Muscle layer of duodenum (tissue), 2 donors: ENCODE measurements around the gene ROBO1.

Source experiments
- H3K27ac ChIP-seq: one replicate; pipeline ENCODE4 v1.7.0; 2013; ENCODE audit warnings: mild to moderate bottlenecking, low read length
- H3K27me3 ChIP-seq: one replicate; pipeline ENCODE4 v1.7.0; 2013; ENCODE audit warnings: low read depth, mild to moderate bottlenecking, control low read depth, low read length
- H3K36me3 ChIP-seq, 2 donors: one replicate each; pipeline ENCODE4 v1.7.0; 2013; ENCODE audit warnings: low read length in 2 of 2, control low read depth in 1 of 2, mild to moderate bottlenecking in 1 of 2; ENCODE audit not compliant: insufficient read depth in 2 of 2, control insufficient read depth in 1 of 2
- H3K4me1 ChIP-seq, 2 donors: one replicate each; pipeline ENCODE4 v1.7.0; 2013; ENCODE audit warnings: low read length in 2 of 2, mild to moderate bottlenecking in 2 of 2, control low read depth in 1 of 2, moderate library complexity in 1 of 2; ENCODE audit not compliant: insufficient read depth in 2 of 2, control insufficient read depth in 1 of 2
- H3K4me3 ChIP-seq, 2 donors: one replicate each; pipeline ENCODE4 v1.7.0; 2013; ENCODE audit warnings: low read length in 2 of 2, low read depth in 1 of 2, mild to moderate bottlenecking in 1 of 2
- H3K9me3 ChIP-seq, 2 donors: one replicate each; pipeline ENCODE4 v1.7.0; 2013; ENCODE audit warnings: low read length in 2 of 2, control low read depth in 1 of 2, mild to moderate bottlenecking in 1 of 2; ENCODE audit not compliant: control insufficient read depth in 1 of 2
- donor health status: healthy.

The ROBO1 gene

GRCh38 chr3:78880603-78881461 is 887.0 kb downstream of the ROBO1 start:
- H3K27ac ChIP-seq, result no peak overlapping the region
- no peaks in the 10 kb centered on the region for H3K27me3 ChIP-seq
- peaks cover 0 to 9% of the 10 kb centered on the region in 2 donors for H3K4me1 ChIP-seq
- H3K4me3 ChIP-seq, result no peak overlapping the region
- no peaks in the 10 kb centered on the region for H3K9me3 ChIP-seq
- H3K36me3 ChIP-seq, result no peaks in the 10 kb centered on the region

DNA sequence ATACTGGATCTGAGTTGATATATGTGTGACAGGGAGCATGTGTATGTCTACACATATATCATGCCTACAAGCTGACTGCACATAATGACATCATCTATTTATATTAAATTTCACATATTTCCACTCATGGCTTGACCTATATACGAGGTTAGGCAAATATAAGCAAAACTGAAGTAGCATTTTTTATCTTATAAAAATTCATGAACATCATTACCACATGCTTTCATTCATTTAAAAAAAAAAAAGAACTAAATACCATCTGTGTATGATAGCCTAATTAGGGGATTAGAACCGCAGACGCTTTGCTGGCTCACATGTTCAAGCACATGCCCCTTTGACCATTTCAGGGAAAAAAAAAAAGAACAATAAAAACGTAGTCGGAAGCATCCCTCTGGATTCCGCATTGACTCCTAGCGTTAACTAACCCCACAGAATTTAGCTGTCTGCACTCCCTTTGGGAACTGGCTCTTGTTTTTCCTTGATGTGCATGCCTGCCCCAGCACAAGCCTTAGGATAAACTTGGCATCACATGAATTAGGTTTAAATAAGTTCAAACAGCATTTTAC is 888.4 kb downstream of the ROBO1 start:
- Histone ChIP-seq H3K36me3 (no peaks in the 10 kb centered on the region), H3K27ac (no peak overlapping the region)

DNA sequence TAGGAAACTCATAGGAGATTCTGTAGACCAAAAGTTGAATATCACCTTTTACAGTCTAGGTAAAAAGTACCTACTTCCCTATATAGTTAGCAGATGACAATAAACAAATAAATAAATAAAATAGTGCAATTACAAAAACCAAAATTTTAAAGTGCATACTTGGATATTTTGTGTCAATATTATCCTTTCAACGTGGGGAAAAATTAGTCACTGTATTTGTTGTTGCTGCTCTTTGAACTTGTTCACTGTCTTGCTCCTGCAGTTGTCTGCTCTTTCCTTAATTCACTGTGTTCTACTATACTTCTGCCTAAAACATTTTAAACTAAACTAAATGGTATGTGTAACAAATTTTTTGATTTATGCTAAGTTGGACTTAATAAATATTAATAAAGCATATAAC is 889.0 kb downstream of the ROBO1 start:
- Histone ChIP-seq H3K36me3 (no peaks in the 10 kb centered on the region), H3K9me3 (no peaks in the 10 kb centered on the region), H3K27ac (no peak overlapping the region), H3K4me1 (peaks cover 0 to 14% of the 10 kb centered on the region in 2 donors), H3K27me3 (no peaks in the 10 kb centered on the region), H3K4me3 (no peak overlapping the region)

More for the DNA sequence above, 888.4 kb downstream of the ROBO1 start:
- H3K4me1 ChIP-seq, result peaks cover 0 to 14% of the 10 kb centered on the region in 2 donors
- no peak overlapping the region for H3K4me3 ChIP-seq
- H3K9me3 ChIP-seq, result no peaks in the 10 kb centered on the region
- H3K27me3 ChIP-seq, result no peaks in the 10 kb centered on the region

GRCh38 chr3:78878011-78878410 is 889.8 kb downstream of the ROBO1 start:
- Histone ChIP-seq H3K9me3 (no peaks in the 10 kb centered on the region), H3K36me3 (no peaks in the 10 kb centered on the region), H3K4me3 (no peak overlapping the region), H3K27ac (no peak overlapping the region), H3K4me1 (peaks cover 0 to 14% of the 10 kb centered on the region in 2 donors), H3K27me3 (no peaks in the 10 kb centered on the region)

- Histone ChIP-seq H3K9me3 (no peaks in the 10 kb centered on the region), H3K27ac (no peak overlapping the region), H3K4me1 (peaks cover 0 to 14% of the 10 kb centered on the region in 2 donors), H3K27me3 (no peaks in the 10 kb centered on the region), H3K4me3 (no peak overlapping the region), H3K36me3 (no peaks in the 10 kb centered on the region)
Observed at GRCh38 chr3:78875851-78876250, 891.9 kb downstream of the ROBO1 start.

- Histone ChIP-seq H3K36me3 (no peaks in the 10 kb centered on the region), H3K4me1 (peaks cover 0 to 10% of the 10 kb centered on the region in 2 donors), H3K9me3 (no peaks in the 10 kb centered on the region), H3K27me3 (no peaks in the 10 kb centered on the region), H3K4me3 (no peak overlapping the region), H3K27ac (no peak overlapping the region)
Observed at GRCh38 chr3:78875436-78875835, 892.4 kb downstream of the ROBO1 start.

DNA sequence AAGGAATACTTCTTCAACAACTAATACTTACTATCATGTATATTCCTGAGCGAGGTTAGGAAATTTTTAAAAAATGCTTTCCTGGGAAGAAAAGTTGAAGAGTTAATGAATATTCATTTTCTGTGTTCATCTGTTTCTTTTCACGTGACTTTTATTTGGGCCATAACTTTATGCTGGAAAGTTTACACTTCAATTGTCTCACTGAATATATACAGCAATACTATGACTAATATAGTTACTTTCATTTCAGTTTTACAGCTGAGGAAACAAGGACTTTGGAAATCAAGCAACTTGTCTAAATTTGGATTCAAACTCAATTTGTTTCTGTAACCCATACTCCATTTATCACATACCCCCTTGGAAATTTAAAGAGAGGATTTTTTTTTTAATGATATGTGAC is 894.2 kb downstream of the ROBO1 start:
- Histone ChIP-seq H3K4me3 (no peak overlapping the region), H3K36me3 (no peaks in the 10 kb centered on the region), H3K9me3 (no peaks in the 10 kb centered on the region), H3K4me1 (peaks cover 0 to 6% of the 10 kb centered on the region in 2 donors), H3K27ac (no peak overlapping the region), H3K27me3 (no peaks in the 10 kb centered on the region)

GRCh38 chr3:78872195-78872594 is 895.6 kb downstream of the ROBO1 start:
- no peak overlapping the region for H3K4me3 ChIP-seq
- H3K4me1 ChIP-seq, result peaks cover 0 to 6% of the 10 kb centered on the region in 2 donors
- H3K27ac ChIP-seq, result no peak overlapping the region
- H3K9me3 ChIP-seq, result no peaks in the 10 kb centered on the region
- no peaks in the 10 kb centered on the region for H3K36me3 ChIP-seq
- H3K27me3 ChIP-seq, result no peaks in the 10 kb centered on the region

GRCh38 chr3:78871048-78871447 is 896.8 kb downstream of the ROBO1 start:
- H3K9me3 ChIP-seq, result no peaks in the 10 kb centered on the region
- no peak overlapping the region for H3K4me3 ChIP-seq
- H3K4me1 ChIP-seq, result peaks cover 0 to 6% of the 10 kb centered on the region in 2 donors
- no peak overlapping the region for H3K27ac ChIP-seq
- no peaks in the 10 kb centered on the region for H3K36me3 ChIP-seq
- no peaks in the 10 kb centered on the region for H3K27me3 ChIP-seq

- Histone ChIP-seq H3K4me3 (no peak overlapping the region), H3K9me3 (no peaks in the 10 kb centered on the region), H3K27ac (no peak overlapping the region), H3K4me1 (peaks cover 0 to 4% of the 10 kb centered on the region in 2 donors), H3K36me3 (no peaks in the 10 kb centered on the region), H3K27me3 (no peaks in the 10 kb centered on the region)
Observed at GRCh38 chr3:78870484-78870883, 897.3 kb downstream of the ROBO1 start.

DNA sequence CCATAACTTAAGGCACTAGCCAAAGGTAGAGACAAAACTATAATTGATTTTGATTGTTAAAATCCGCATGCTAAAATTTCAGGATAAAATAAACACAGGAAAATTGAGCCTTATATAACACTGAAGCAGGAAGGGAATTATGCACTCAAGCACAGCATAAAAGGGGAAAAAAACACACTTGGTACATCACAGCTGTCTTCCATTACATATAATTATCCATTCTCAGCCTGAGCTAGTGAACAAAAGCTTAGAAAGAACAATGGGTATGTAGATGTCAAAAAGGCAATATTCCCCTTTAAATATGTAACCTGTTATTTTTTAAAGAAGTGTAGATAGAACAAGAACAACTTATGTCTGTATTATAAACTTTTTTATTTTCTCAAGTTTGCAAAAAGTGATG is 899.2 kb downstream of the ROBO1 start:
- Histone ChIP-seq H3K9me3 (no peaks in the 10 kb centered on the region), H3K27me3 (no peaks in the 10 kb centered on the region), H3K36me3 (no peaks in the 10 kb centered on the region), H3K4me1 (no peaks in the 10 kb centered on the region), H3K27ac (no peak overlapping the region), H3K4me3 (no peak overlapping the region)
